HL-60 (cell line): ENCODE measurements around the gene KRT28.

Experiments
- DNase-seq, 2 experiments: peaks; one replicate each; pipeline ENCODE4 v3.0.0-alpha.2; 2010 to 2020; ENCODE audit warnings: low read depth in 1 of 2, low spot score in 1 of 2
- H3K27ac ChIP-seq: fragments of 250-450 bp; sonication (Bioruptor Pico); replicated peaks from 2 replicates; pipeline ENCODE4 v1.5.1; 2020; ENCODE audit warnings: mild to moderate bottlenecking, moderate library complexity
- H3K27me3 ChIP-seq: fragments of 250-450 bp; sonication (Bioruptor Pico); 2 replicates; pipeline ENCODE4 v1.5.1; 2021; ENCODE audit warnings: mild to moderate bottlenecking, moderate library complexity; ENCODE audit not compliant: insufficient read depth, poor library complexity, severe bottlenecking
- H3K4me3 ChIP-seq: replicated peaks from 2 replicates; pipeline ENCODE4 v1.5.1; 2011; ENCODE audit warnings: mild to moderate bottlenecking, control low read depth, low read length; ENCODE audit not compliant: insufficient read depth
- CTCF ChIP-seq: IDR thresholded peaks from one replicate; pipeline ENCODE4 v1.5.1; 2011; ENCODE audit warnings: low read length, control low read depth, inconsistent platforms; ENCODE audit not compliant: insufficient read depth
- GABPA ChIP-seq: IDR thresholded peaks from 2 replicates; pipeline ENCODE4 v1.6.1; 2012; ENCODE audit warnings: low read depth
- POLR2AphosphoS5 ChIP-seq: IDR thresholded peaks from 2 replicates; pipeline ENCODE4 v1.6.1; 2012; ENCODE audit warnings: low read depth
- SPI1 ChIP-seq: IDR thresholded peaks from 2 replicates; pipeline ENCODE4 v1.6.1; 2012; ENCODE audit warnings: low read depth, mild to moderate bottlenecking, borderline replicate concordance
- TF ChIP-seq, protein P1 (sequence below): IDR thresholded peaks from 2 replicates; pipeline ENCODE4 v1.6.1; 2012; ENCODE audit warnings: low read depth; ENCODE audit not compliant: insufficient replicate concordance

KRT28 gene

GRCh38 chr17:40777971-40778370, 21.8 kb downstream of the KRT28 start:
- no peak for DNase-seq
- TF ChIP-seq POLR2AphosphoS5: no peak
- TF ChIP-seq, protein P1, sequence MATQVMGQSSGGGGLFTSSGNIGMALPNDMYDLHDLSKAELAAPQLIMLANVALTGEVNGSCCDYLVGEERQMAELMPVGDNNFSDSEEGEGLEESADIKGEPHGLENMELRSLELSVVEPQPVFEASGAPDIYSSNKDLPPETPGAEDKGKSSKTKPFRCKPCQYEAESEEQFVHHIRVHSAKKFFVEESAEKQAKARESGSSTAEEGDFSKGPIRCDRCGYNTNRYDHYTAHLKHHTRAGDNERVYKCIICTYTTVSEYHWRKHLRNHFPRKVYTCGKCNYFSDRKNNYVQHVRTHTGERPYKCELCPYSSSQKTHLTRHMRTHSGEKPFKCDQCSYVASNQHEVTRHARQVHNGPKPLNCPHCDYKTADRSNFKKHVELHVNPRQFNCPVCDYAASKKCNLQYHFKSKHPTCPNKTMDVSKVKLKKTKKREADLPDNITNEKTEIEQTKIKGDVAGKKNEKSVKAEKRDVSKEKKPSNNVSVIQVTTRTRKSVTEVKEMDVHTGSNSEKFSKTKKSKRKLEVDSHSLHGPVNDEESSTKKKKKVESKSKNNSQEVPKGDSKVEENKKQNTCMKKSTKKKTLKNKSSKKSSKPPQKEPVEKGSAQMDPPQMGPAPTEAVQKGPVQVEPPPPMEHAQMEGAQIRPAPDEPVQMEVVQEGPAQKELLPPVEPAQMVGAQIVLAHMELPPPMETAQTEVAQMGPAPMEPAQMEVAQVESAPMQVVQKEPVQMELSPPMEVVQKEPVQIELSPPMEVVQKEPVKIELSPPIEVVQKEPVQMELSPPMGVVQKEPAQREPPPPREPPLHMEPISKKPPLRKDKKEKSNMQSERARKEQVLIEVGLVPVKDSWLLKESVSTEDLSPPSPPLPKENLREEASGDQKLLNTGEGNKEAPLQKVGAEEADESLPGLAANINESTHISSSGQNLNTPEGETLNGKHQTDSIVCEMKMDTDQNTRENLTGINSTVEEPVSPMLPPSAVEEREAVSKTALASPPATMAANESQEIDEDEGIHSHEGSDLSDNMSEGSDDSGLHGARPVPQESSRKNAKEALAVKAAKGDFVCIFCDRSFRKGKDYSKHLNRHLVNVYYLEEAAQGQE: no peak
- no peak for TF ChIP-seq GABPA
- no peak for TF ChIP-seq CTCF
- no peak for TF ChIP-seq SPI1
- Histone ChIP-seq H3K4me3 (no peak overlapping the region), H3K27me3 (peaks cover 11% of the 10 kb centered on the region), H3K27ac (no peak overlapping the region)

DNA sequence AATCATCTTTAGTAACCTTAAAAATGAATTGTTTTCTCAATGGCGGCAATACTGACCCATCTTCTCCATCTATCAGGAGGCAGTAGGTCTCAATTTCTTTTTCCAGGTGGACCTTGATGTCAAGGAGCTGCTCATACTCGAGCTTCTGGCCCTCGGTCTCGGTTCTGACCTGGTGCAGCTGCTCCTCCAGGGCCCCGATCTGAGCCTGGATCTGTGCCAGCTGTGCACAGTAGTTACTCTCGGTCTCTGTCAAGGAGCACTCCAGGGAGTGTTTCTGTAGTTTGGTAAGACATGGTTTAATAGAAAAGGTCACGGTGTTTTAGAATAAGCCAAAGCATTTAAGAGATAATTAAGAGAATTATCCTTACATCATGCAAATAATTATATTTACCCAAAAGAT, 22.3 kb downstream of the KRT28 start:
- TF ChIP-seq SPI1 (no peak), CTCF (no peak), POLR2AphosphoS5 (no peak), GABPA (no peak)
- Histone ChIP-seq H3K27ac (no peak overlapping the region), H3K27me3 (peaks cover 7% of the 10 kb centered on the region), H3K4me3 (no peak overlapping the region)
- no peak for DNase-seq

DNA sequence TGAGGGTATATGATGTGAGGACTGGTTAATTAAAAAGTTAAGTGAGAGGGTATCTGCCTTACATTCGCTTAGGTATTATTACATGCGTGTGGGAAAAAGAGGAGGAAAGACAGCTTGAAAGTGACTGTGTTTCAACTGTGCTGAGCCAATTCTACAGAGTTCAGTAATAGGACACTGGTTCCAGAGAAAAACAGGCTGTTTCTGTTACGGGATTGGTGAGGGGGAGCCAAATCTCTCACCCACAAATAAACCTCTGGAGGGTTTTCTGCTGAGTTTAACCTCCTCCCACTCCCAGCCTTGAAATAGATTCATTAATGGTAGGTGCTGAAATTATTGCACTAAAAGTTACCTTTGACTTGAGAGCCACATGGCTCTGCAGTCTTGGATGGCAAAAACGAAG, 23.8 kb downstream of the KRT28 start:
- TF ChIP-seq SPI1: no peak
- no peak for TF ChIP-seq GABPA
- TF ChIP-seq CTCF: no peak
- TF ChIP-seq, protein P1: no peak
- TF ChIP-seq POLR2AphosphoS5: no peak
- H3K27me3 ChIP-seq: peaks cover 7% of the 10 kb centered on the region
- no peak overlapping the region for H3K4me3 ChIP-seq
- no peak for DNase-seq
- H3K27ac ChIP-seq: no peak overlapping the region

- no peak within 1 kb of the TSS for H3K27ac ChIP-seq
- DNase-seq: no peak
- no peak within 1 kb of the TSS for H3K4me3 ChIP-seq
- peaks cover 3% of the 10 kb centered on the region for H3K27me3 ChIP-seq
- TF ChIP-seq, protein P1: no peak
- TF ChIP-seq SPI1 (no peak), POLR2AphosphoS5 (no peak), CTCF (no peak), GABPA (no peak)
Measured at GRCh38 chr17:40772101-40772500, 27.7 kb downstream of the KRT28 start, which contains the start of gene KRT26. Gene KRT26, minus strand, starts transcription at chr17:40772201. Its CDS starts 88 bp downstream, at chr17:40772113.
